DND-41 (cell line): Measurements from ENCODE around the gene ABHD6.

Experiments
- ATAC-seq: fragments of 200-7000 bp; cut with Tn5 transposase; 3 replicates; pipeline ENCODE4 v1.9.1; 2021; ENCODE audit warnings: low read depth; ENCODE audit not compliant: insufficient read depth
- DNase-seq: peaks from one replicate; pipeline ENCODE4 v3.0.0-alpha.2; 2020
- H2AFZ ChIP-seq: 2 replicates; pipeline ENCODE4 v1.6.0; 2012; ENCODE audit warnings: low read depth, low read length
- H3K27ac ChIP-seq: 2 replicates; pipeline ENCODE4 v1.5.1; 2012; ENCODE audit warnings: low read length, inconsistent platforms
- H3K27me3 ChIP-seq: fragments of 200-600 bp; sonication (generic); 2 replicates; pipeline ENCODE4 v1.6.0; 2012; ENCODE audit warnings: low read length, mild to moderate bottlenecking, inconsistent platforms; ENCODE audit not compliant: insufficient read depth, poor library complexity
- H3K36me3 ChIP-seq: 2 replicates; pipeline ENCODE4 v1.5.1; 2012; ENCODE audit warnings: low read length, inconsistent platforms; ENCODE audit not compliant: insufficient read depth
- H3K4me1 ChIP-seq: 2 replicates; pipeline ENCODE4 v1.5.1; 2012; ENCODE audit warnings: mild to moderate bottlenecking, low read length; ENCODE audit not compliant: insufficient read depth
- H3K4me2 ChIP-seq: 2 replicates; pipeline ENCODE4 v1.6.0; 2012; ENCODE audit warnings: mild to moderate bottlenecking, moderate library complexity, low read length, inconsistent platforms; ENCODE audit not compliant: insufficient read depth
- H3K4me3 ChIP-seq, 2 experiments: fragments of 200-600 bp in 1 of 2; shearing (Covaris generic) in 1 of 2; 2 replicates each; pipeline ENCODE4 v1.5.1; 2012 to 2016; ENCODE audit warnings: inconsistent platforms in 2 of 2, low read length in 2 of 2, mild to moderate bottlenecking in 2 of 2, low read depth in 1 of 2, moderate library complexity in 1 of 2
- H3K79me2 ChIP-seq: 2 replicates; pipeline ENCODE4 v1.6.0; 2012; ENCODE audit warnings: low read length, inconsistent platforms; ENCODE audit not compliant: insufficient read depth
- H3K9ac ChIP-seq: 2 replicates; pipeline ENCODE4 v1.6.0; 2012; ENCODE audit warnings: low read depth, mild to moderate bottlenecking, inconsistent platforms, low read length, moderate library complexity
- H3K9me3 ChIP-seq: 2 replicates; pipeline ENCODE4 v1.5.1; 2012; ENCODE audit warnings: low read length, moderate library complexity, mild to moderate bottlenecking, inconsistent platforms; ENCODE audit not compliant: insufficient read depth, severe bottlenecking
- H4K20me1 ChIP-seq: 2 replicates; pipeline ENCODE4 v1.6.0; 2012; ENCODE audit warnings: low read length; ENCODE audit not compliant: insufficient read depth
- EZH2 ChIP-seq: IDR thresholded peaks from 3 replicates; pipeline ENCODE4 v1.6.1; 2012; ENCODE audit warnings: borderline replicate concordance, low read depth, mild to moderate bottlenecking, moderate library complexity, low read length, inconsistent platforms; ENCODE audit not compliant: severe bottlenecking
- TF ChIP-seq, protein P1 (sequence below): IDR thresholded peaks from 2 replicates; pipeline ENCODE4 v1.5.1; 2012; ENCODE audit warnings: borderline replicate concordance, low read length, moderate library complexity, mild to moderate bottlenecking; ENCODE audit not compliant: poor library complexity, severe bottlenecking; ENCODE audit errors: extremely low read depth

The ABHD6 gene

DNA sequence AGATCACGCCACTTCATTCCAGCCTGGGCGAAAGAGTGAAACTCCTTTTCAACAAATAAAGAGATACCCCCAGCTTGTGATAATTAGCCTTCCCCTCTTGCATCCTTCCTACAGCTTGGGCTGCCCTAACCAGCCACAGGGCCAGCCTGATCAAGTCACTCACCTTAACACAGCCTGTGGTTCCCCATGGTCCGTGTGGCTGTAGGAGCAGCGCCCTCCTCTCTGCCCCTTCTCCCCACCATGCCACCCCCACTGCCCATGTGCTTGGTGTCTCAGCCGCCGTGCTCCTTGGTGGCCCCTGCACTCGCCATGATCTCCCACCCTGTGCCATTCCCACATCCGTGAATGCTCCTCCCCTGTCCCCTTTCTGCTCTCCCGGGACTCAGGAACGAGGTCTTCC is 55.3 kb downstream of the ABHD6 start:
- H3K36me3 ChIP-seq, result no peaks in the 10 kb centered on the region; the same call in 1 of the 2 replicates
- H4K20me1 ChIP-seq, result no peaks in the 10 kb centered on the region
- H3K79me2 ChIP-seq, result no peaks in the 10 kb centered on the region
- H3K4me1 ChIP-seq, result no peaks in the 10 kb centered on the region
- H3K9me3 ChIP-seq, result no peaks in the 10 kb centered on the region
- H3K4me2 ChIP-seq, result no peak overlapping the region
- DNase-seq (no peak), ATAC-seq (no peak)
- no peak overlapping the region for H3K27ac ChIP-seq
- TF ChIP-seq, protein P1, sequence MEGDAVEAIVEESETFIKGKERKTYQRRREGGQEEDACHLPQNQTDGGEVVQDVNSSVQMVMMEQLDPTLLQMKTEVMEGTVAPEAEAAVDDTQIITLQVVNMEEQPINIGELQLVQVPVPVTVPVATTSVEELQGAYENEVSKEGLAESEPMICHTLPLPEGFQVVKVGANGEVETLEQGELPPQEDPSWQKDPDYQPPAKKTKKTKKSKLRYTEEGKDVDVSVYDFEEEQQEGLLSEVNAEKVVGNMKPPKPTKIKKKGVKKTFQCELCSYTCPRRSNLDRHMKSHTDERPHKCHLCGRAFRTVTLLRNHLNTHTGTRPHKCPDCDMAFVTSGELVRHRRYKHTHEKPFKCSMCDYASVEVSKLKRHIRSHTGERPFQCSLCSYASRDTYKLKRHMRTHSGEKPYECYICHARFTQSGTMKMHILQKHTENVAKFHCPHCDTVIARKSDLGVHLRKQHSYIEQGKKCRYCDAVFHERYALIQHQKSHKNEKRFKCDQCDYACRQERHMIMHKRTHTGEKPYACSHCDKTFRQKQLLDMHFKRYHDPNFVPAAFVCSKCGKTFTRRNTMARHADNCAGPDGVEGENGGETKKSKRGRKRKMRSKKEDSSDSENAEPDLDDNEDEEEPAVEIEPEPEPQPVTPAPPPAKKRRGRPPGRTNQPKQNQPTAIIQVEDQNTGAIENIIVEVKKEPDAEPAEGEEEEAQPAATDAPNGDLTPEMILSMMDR, result no peak
- no peak for TF ChIP-seq EZH2
- H3K4me3 ChIP-seq, result no peak overlapping the region
- H3K9ac ChIP-seq, result no peak overlapping the region
- H3K27me3 ChIP-seq, result peaks cover under 1% of the 10 kb centered on the region
- H2AFZ ChIP-seq, result no peak overlapping the region

- no peak overlapping the region for H2AFZ ChIP-seq
- H3K27ac ChIP-seq, result no peak overlapping the region
- no peaks in the 10 kb centered on the region for H3K36me3 ChIP-seq
- no peaks in the 10 kb centered on the region for H3K79me2 ChIP-seq
- no peaks in the 10 kb centered on the region for H3K9me3 ChIP-seq
- H3K27me3 ChIP-seq, result peaks cover 3% of the 10 kb centered on the region
- no peak overlapping the region for H3K4me2 ChIP-seq
- no peak overlapping the region for H3K4me3 ChIP-seq
- no peaks in the 10 kb centered on the region for H3K4me1 ChIP-seq
- ATAC-seq (no peak), DNase-seq (no peak)
- H4K20me1 ChIP-seq, result no peaks in the 10 kb centered on the region
- TF ChIP-seq, protein P1, result no peak
- TF ChIP-seq EZH2, result no peak
- no peak overlapping the region for H3K9ac ChIP-seq
These were observed 55.9 kb downstream of the ABHD6 start for GRCh38 chr3:58293516-58293915.

DNA sequence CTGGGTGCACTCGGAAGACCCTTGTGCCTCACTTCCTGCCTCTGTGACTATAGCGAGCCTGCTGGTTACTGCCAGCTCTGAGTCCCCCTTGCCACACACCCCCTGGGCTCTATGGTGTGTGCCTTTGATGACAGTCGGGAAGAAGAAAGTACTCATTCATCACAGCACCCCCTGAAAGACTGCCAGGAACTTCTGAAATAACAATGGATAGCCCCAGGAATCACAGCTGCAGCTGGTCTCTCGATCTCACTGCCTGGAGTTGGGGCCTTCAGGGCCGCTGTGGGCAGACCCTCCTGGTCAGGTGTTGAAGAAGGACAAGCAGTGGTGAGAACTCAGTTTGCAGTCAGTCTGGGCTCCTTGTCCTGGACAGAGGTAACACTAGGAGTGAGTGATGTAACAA is 58.7 kb downstream of the ABHD6 start:
- Histone ChIP-seq H3K4me1 (no peaks in the 10 kb centered on the region), H4K20me1 (no peaks in the 10 kb centered on the region), H3K9me3 (no peaks in the 10 kb centered on the region), H3K9ac (no peak overlapping the region), H3K79me2 (no peaks in the 10 kb centered on the region), H2AFZ (no peak overlapping the region), H3K4me2 (no peak overlapping the region), H3K27ac (no peak overlapping the region), H3K27me3 (peaks cover 16% of the 10 kb centered on the region), H3K36me3 (no peaks in the 10 kb centered on the region), H3K4me3 (no peak overlapping the region)
- ATAC-seq (no peak), DNase-seq (no peak)
- TF ChIP-seq, protein P1, result no peak
- no peak for TF ChIP-seq EZH2

DNA sequence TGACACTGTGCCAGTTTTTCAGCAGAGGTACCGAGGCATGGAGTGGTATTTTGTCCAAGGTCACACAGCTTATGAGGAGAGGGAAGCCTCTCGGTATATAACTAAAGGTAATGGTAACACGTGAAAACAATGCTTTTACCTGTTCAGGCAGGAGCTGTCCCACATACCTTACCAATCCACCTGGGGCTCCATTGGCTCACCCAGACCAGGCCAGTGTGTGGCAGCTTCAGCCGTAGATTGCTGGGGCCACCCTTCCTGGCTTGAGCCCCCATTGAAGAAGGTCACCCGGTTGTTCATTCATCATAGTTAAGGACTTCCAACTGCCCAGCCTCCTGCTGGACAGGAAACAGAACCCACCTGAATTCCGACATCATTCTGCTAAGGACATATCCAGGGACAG is 59.3 kb downstream of the ABHD6 start:
- Histone ChIP-seq H3K27ac (no peak overlapping the region), H3K4me2 (no peak overlapping the region), H2AFZ (no peak overlapping the region), H3K4me1 (no peaks in the 10 kb centered on the region), H3K4me3 (no peak overlapping the region), H3K9me3 (no peaks in the 10 kb centered on the region), H3K36me3 (no peaks in the 10 kb centered on the region), H4K20me1 (no peaks in the 10 kb centered on the region), H3K79me2 (no peaks in the 10 kb centered on the region), H3K9ac (no peak overlapping the region), H3K27me3 (peaks cover 16% of the 10 kb centered on the region)
- DNase-seq, result no peak
- TF ChIP-seq EZH2, result no peak
- TF ChIP-seq, protein P1, result no peak
- no peak for ATAC-seq
